ENCODE measurements around the gene KCNAB3.

The KCNAB3 gene

GRCh38 chr17:7897090-7897489 is 32.6 kb downstream of the KCNAB3 start:
- no peak for DNase-seq

- DNase-seq, result no peak
Measured at GRCh38 chr17:7894866-7895265, 34.8 kb downstream of the KCNAB3 start.

- no peak for DNase-seq
Measured at GRCh38 chr17:7894226-7894625, 35.4 kb downstream of the KCNAB3 start.

- no peak for DNase-seq
Measured at GRCh38 chr17:7893187-7893880, 36.3 kb downstream of the KCNAB3 start.

GRCh38 chr17:7889166-7889955 is 40.3 kb downstream of the KCNAB3 start:
- peak; percentile 97 for DNase-seq

GRCh38 chr17:7888184-7888920 is 41.3 kb downstream of the KCNAB3 start, which contains the start of gene CHD3:
Gene CHD3 (plus strand): TSS chr17:7888789. CDS start chr17:7889001, 212 bp downstream.
- DNase-seq, result peak; percentile 25

GRCh38 chr17:7887482-7888183 is 42.0 kb downstream of the KCNAB3 start:
- peak; percentile 97 for DNase-seq

GRCh38 chr17:7887038-7887481 is 42.6 kb downstream of the KCNAB3 start:
- no peak for DNase-seq

- peak; percentile 59 for DNase-seq
Measured at GRCh38 chr17:7886227-7887037, 43.2 kb downstream of the KCNAB3 start.

- DNase-seq, result peak; percentile 77
Measured at GRCh38 chr17:7885367-7886226, 44.1 kb downstream of the KCNAB3 start.

- DNase-seq, result peak; percentile 42
Measured at GRCh38 chr17:7884581-7885366, 44.9 kb downstream of the KCNAB3 start.

- DNase-seq, result peak; percentile 67
Measured at GRCh38 chr17:7883781-7884386, 45.8 kb downstream of the KCNAB3 start.

GRCh38 chr17:7882629-7883028 is 47.0 kb downstream of the KCNAB3 start:
- no peak for DNase-seq

- no peak for DNase-seq
Measured at GRCh38 chr17:7882068-7882467, 47.6 kb downstream of the KCNAB3 start.

GRCh38 chr17:7881276-7882054 is 48.2 kb downstream of the KCNAB3 start:
- DNase-seq, result peak; percentile 69

- peak; percentile 44 for DNase-seq
Measured at GRCh38 chr17:7880076-7880868, 49.4 kb downstream of the KCNAB3 start.

- no peak for DNase-seq
Measured at GRCh38 chr17:7878234-7878633, 51.4 kb downstream of the KCNAB3 start.
